Progenitor cell of endocrine pancreas (in vitro differentiated cells): ENCODE results near the gene MAGEF1. TPM values are rescaled to one million over a fixed set of nuclear protein-coding genes. Genes with fewer than 3 reads are reported as not detected.

Source experiments
- DNase-seq: peaks from one replicate; pipeline ENCODE4 v3.0.0; 2021; ENCODE audit warnings: low spot score; ENCODE audit not compliant: unreplicated experiment
- H3K27ac Mint-ChIP-seq: 2 replicates; pipeline ENCODE4 v1.8.0; 2021; ENCODE audit warnings: mild to moderate bottlenecking, moderate library complexity, mixed read lengths
- H3K27me3 Mint-ChIP-seq: 2 replicates; pipeline ENCODE4 v1.8.0; 2021; ENCODE audit warnings: mixed read lengths
- H3K36me3 Mint-ChIP-seq: 2 replicates; pipeline ENCODE4 v1.8.0; 2022; ENCODE audit warnings: mixed read lengths; ENCODE audit not compliant: insufficient read depth
- H3K4me1 Mint-ChIP-seq: 2 replicates; pipeline ENCODE4 v1.8.0; 2021; ENCODE audit warnings: low read depth, mixed read lengths
- H3K4me3 Mint-ChIP-seq: 2 replicates; pipeline ENCODE4 v1.8.0; 2021; ENCODE audit warnings: low read depth, mild to moderate bottlenecking, moderate library complexity, mixed read lengths
- H3K9me3 Mint-ChIP-seq: 2 replicates; pipeline ENCODE4 v1.8.0; 2021; ENCODE audit warnings: low read depth, mixed read lengths
- total RNA-seq: library from RNA; stranded (reverse); gene quantifications from 2 replicates; pipeline ENCODE4 v1.2.1, GENCODE V29; 2021
- TF ChIP-seq, protein P1 (sequence below): fragments of 200-600 bp; sonication (generic); IDR thresholded peaks from one replicate; pipeline ENCODE4 v1.5.0; 2021; ENCODE audit warnings: antibody characterized with exemption, mild to moderate bottlenecking; ENCODE audit not compliant: unreplicated experiment

Gene MAGEF1
- total RNA-seq, 1 donor from 2014 or later, result 62.7 TPM

DNA sequence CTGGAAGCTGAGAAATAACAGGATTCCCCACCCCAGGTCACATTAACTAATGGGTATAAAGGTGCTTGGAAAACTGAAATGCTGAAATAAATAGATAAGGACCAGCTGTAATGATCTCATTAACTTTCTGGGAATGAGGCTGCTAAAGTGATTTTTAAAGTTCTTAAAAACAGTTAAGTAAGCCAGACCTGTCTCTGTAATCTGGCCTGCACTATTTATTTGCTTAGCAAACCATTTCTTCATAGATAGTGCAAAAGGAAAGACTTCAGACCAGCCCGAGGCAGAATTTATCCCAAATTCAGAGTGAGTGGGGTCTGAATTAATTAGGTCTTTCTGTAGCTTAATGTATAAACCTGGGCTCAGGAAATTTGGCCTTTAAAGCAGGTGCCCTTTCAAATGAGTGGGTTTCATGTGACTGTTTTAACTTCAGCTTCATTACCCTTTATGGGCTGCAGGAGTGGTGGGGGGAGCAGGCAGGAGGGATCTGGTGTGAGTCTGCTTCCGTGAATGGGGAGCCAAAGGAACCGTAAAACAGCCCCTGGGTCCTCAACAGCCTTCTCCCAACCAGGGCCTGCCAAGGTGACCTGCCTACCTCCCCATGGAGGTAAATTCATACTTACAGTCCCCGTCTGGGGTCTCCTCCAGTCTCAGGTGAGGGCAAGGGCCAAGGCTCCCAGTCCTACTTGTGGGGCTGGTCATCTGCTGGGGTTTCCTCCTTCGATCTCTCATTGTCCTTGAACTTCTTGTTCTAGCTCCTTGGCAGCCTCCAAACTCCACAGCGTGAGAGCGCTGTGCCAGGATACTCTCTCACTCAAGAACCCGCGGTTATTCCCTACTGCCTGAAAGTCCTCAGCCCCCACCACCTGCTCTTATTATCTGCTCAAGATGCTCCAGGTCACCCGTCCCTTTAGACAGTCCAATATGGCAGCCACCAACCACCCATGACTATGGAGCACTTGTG is 31.2 kb downstream of the MAGEF1 start:
- Mint-ChIP-seq H3K27me3 (peaks cover 21% of the 10 kb centered on the region), H3K27ac (no peak overlapping the region), H3K4me3 (no peak overlapping the region), H3K4me1 (peaks cover 18% of the 10 kb centered on the region), H3K9me3 (no peaks in the 10 kb centered on the region), H3K36me3 (no peaks in the 10 kb centered on the region)
- TF ChIP-seq, protein P1, sequence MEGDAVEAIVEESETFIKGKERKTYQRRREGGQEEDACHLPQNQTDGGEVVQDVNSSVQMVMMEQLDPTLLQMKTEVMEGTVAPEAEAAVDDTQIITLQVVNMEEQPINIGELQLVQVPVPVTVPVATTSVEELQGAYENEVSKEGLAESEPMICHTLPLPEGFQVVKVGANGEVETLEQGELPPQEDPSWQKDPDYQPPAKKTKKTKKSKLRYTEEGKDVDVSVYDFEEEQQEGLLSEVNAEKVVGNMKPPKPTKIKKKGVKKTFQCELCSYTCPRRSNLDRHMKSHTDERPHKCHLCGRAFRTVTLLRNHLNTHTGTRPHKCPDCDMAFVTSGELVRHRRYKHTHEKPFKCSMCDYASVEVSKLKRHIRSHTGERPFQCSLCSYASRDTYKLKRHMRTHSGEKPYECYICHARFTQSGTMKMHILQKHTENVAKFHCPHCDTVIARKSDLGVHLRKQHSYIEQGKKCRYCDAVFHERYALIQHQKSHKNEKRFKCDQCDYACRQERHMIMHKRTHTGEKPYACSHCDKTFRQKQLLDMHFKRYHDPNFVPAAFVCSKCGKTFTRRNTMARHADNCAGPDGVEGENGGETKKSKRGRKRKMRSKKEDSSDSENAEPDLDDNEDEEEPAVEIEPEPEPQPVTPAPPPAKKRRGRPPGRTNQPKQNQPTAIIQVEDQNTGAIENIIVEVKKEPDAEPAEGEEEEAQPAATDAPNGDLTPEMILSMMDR, result no peak
- DNase-seq, result no peak

DNA sequence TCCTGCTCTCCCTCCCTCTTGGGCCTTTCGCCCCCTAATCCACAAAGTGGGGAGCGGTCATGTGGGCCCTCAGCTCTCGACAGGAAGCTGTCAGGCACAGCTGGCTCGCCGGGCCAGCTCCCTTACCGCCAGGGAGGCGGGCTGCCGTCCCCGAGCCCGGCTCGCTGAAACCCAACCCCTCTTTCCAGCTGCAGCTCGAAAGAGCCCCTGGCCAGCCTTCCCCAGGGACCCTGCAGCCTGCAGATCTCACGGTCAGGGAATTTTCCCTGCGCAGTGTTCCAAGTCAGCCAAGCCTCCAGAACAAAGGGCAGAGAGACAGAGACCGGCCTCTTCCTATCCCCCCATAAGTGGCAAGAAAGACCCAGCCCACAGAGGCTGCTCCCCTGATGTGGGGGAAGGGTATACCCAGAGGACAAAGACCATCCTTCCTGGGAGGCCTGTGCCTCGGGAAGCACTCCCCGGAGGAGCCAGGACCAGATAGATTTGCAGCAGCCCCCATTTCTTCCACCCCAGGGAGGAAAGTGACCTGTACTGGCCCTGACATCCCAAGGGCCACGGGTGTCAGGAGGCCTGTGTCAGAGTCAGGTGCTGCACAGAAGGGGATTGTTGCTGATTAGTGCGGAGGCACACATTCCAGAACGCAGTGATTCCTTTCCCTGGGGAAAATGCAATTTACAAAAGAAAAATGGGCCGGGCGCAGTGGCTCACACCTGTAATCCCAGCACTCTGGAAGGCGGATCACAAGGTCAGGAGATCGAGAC is 32.6 kb downstream of the MAGEF1 start:
- no peak for DNase-seq
- H3K27me3 Mint-ChIP-seq, result peaks cover 24% of the 10 kb centered on the region
- no peak overlapping the region for H3K4me3 Mint-ChIP-seq
- H3K4me1 Mint-ChIP-seq, result peaks cover 16% of the 10 kb centered on the region
- no peaks in the 10 kb centered on the region for H3K9me3 Mint-ChIP-seq
- TF ChIP-seq, protein P1, result no peak
- no peaks in the 10 kb centered on the region for H3K36me3 Mint-ChIP-seq
- H3K27ac Mint-ChIP-seq, result peak overlapping the region; percentile 64

DNA sequence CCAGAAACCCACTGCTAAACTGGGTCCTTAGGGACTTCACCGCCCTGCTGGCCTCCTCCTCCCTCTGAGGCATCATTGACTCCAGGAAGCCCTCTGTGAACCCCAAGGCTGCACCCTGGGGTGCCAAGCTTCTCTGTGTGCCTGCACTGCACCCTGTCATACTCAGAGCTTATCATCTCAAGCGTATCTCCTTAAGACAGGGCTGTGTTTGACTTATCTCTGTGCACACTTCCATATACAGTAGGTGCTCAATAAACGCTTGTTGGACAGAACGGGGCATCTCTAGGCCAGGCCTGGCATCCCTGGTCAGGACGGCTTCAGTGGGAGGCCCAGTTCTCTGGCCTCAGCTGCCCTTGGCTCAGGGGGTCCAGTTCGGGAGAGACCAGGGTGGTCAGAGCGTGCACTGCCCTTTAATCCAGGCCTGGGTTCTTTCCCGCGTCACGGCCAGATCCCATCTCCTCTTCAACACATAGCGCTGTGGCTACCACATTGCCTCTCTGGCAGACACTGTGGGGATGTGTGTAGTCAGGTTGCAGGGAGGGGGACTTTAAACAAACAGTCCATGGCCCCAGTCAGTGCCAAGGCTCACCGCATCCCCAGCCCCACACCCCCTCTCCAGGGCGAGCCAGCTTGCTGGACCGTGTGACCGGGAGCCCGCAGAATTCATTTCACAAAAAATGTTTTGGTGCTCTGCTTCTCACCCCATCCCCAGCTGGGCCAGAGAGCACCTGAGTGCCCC is 33.4 kb downstream of the MAGEF1 start:
- no peaks in the 10 kb centered on the region for H3K36me3 Mint-ChIP-seq
- no peak overlapping the region for H3K27ac Mint-ChIP-seq
- H3K27me3 Mint-ChIP-seq, result peaks cover 24% of the 10 kb centered on the region
- H3K4me3 Mint-ChIP-seq, result no peak overlapping the region
- TF ChIP-seq, protein P1, result no peak
- H3K4me1 Mint-ChIP-seq, result peaks cover 16% of the 10 kb centered on the region
- DNase-seq, result no peak
- H3K9me3 Mint-ChIP-seq, result no peaks in the 10 kb centered on the region

DNA sequence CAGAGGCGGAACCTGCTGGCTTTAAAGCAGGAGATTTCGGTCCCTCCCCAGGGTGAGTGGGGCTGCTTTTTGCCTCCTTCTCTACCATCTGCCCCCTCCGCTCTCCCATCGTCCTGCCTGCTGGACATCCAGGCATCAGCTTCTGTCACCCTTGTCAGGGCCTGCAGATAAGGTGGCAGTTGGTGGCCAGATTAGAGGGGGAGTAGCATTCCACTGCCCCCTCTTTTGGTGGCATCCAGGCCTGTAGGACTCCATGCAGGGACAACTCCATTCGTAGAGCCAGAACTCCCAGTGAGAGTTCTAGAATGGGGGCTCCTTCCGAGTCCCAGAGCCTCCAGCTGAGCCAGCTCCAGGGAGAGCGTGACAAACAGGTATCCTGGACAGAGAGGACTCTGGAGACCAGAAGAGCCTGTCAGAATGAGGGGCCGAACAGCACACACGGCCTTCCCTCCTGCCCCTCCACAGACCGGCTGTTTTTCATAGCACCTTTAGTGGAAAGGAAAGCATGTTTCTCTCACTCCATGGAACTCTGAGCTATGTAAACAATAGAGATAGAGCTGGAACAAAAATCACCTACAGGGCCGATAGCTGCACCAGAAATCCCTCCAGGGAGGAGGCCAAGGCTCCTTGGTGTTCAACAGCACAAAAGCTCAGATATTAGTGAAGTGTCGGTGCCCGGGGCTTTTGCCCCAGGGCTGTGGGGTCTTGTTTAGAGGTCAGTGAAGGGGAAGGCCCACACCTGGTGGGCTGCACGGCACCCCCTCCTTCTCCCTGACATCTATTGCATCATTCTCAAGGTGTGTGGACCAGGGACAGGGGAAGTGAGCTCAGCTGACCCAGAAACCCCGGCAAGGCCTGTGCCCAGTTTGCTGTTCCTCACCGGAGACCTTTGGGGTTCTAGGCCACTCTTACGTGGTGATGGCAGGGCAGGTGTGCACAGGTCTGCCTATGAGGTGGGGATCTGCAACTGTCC is 34.2 kb downstream of the MAGEF1 start:
- TF ChIP-seq, protein P1, result no peak
- H3K27me3 Mint-ChIP-seq, result peaks cover 26% of the 10 kb centered on the region
- no peak overlapping the region for H3K27ac Mint-ChIP-seq
- H3K9me3 Mint-ChIP-seq, result no peaks in the 10 kb centered on the region
- no peaks in the 10 kb centered on the region for H3K36me3 Mint-ChIP-seq
- peaks cover 16% of the 10 kb centered on the region for H3K4me1 Mint-ChIP-seq
- DNase-seq, result no peak
- no peak overlapping the region for H3K4me3 Mint-ChIP-seq
